A549 treated with CORT108297 at 1 μM for 4 hours (cell line): ENCODE results near the gene IL23A. TPM values are rescaled to one million over a fixed set of nuclear protein-coding genes. Genes with fewer than 3 reads are reported as not detected.

Experiments
- total RNA-seq: library from RNA; stranded (reverse); fragments of 200-300 nt; extraction: Qiagen RNA extraction; gene quantifications from 5 replicates; pipeline ENCODE4 v1.2.3, GENCODE V29; 2022

IL23A gene, protein sequence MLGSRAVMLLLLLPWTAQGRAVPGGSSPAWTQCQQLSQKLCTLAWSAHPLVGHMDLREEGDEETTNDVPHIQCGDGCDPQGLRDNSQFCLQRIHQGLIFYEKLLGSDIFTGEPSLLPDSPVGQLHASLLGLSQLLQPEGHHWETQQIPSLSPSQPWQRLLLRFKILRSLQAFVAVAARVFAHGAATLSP
- 0.35 to 1.0 TPM (median 0.57 TPM) in 5 replicates for total RNA-seq

DNA sequence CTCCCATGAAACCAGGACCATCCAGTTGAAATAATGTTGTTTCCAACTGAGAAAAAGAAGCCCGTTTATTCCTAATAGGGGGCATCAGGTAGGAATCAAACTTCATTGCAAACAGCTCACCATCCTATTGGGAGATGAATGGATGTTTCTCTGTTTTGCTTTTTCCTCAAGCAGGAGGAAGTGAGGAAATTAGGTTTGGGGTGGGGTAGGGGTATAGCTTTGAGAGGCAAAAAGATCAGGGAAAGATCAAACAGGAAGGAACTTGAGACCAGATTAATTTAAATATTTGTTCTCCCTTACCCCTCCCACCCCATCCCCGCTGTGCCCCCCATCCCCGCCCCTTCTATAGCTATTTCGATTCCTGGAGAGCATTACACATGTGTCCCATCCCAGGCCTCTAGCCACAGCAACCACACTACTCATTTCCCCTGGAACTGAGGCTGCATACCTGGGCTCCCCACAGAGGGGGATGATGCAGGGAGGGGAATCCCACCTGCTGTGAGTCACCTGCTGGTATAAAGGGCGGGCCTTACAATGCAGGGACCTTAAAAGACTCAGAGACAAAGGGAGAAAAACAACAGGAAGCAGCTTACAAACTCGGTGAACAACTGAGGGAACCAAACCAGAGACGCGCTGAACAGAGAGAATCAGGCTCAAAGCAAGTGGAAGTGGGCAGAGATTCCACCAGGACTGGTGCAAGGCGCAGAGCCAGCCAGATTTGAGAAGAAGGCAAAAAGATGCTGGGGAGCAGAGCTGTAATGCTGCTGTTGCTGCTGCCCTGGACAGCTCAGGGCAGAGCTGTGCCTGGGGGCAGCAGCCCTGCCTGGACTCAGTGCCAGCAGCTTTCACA lies at the start of gene IL23A:
IL23A (plus strand) TSS at position 577 of the 850 bp plus-strand sequence; CDS start at position 738, 161 bp downstream.

DNA sequence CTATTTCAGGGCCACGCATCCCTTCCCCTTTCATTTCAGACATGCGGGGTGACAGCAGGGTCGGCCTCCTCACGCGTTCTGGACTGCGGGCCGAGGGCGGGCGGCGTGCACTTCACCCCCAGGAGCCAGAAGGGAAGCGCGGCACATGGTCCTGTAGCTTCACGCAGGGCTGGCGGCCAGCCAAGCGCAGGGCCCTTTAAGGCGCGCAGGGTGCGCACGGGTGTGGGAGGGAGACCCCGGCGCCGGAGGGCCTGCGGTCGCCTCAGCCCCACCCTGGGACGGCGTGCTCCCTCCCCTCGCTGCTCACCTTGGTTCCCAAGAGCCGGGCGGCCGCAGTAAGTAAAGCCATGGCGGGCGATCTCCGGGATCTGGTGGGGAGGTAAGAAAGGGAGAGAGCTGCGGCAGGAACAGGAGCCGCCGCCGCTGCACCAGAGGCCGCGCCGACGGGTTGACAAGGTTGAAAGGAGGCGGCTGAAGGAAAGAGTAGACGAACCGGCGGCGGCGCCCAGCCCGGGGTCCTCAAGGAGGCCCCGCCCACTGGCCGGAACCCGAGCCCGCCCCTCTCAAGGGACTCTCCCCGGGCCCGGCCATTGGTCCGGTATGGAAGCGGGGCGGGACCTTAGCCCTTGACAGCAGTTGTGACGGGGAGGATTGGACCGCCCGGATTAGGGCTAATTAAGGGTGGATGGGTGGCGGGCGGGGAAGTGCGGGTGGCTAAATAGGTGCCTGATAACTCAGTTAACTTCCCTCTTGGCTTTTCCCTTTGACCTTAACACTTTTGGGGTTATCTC lies 38.6 kb upstream of the IL23A start, which contains the start of gene CS:
CS (minus strand) TSS at position 478 of the 791 bp plus-strand sequence; CDS start at position 349, 129 bp downstream.

DNA sequence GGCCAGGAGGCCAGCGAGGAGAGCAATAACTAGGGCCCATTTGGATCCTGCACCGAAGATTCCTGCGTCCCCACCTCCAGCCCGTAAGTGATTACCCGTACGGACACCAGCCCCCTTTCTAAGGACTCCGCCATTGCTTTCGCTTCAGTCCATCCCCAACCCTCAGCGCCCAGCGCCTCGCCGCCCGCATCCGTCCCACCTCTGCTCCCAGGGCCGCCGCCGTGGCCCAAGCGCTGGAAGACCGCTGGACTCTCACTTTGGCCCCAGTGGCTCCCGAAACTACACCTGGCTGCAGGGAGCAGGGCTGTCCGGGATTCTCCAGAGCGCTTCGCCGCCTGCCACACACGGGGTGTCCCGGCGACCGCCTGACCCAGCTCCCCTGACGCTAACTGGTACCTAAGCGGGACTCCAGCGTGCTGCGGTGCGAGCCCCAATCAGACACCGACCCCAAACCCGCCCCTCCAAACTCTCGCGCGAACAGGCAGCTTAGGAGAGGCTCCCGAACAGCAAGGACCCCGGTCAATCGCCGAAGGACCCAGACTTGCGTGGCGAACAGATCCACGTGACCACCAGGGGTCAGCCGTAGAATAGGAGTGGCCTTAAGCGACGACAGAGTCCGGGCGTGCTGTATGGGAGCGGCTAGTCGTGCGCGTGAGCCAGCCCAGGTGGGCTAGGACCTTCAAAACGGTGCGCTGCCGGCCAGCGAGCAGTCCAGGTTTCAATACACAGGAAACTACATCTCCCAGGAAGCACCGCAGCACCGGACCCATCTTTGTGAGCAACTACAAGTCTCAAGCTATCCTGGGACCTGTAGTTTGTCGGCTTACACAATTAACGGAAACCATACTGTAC lies 22.8 kb upstream of the IL23A start, which contains the start of gene CNPY2:
CNPY2 (minus strand) TSS at position 367 of the 852 bp plus-strand sequence. CDS start 771 bp downstream, outside the sequence.

DNA sequence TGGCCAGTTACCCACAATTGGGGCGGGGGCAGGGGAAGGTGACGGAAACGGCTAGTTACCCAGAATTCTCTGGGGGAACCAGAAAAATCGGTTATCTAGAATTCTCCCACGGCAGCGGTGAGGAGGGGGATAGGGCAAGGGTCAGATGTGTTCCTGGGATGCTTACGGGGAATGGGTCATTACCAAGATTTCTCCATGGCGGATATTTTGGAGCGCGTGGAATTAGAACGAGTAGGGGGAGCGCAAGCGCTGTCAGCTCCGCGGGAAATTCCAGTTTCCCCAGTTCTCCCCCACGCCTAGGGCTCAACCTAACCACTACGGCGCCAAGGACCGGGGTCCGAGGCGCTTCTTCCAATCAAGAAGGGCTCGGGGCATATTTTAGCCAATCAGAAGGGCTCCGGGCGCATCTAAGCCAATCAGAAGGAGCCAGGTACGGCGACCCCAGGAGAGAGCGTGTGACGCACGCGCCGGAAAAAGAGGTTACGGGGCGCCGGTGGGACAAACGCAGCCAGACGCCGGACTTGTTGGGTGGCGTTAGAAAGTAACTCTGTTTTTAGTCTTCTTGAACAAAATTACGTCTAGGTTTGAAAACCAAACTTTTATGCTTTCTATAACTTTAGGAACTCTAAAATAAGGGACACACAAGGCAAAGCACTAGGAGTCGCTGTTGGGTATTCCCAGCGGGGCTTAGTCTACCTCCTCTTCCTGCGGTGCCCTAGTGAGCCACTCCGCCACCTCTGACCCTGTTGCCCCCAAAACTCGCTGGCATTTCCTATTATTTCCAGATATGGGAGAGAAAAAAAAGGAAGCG lies 4.8 kb upstream of the IL23A start, which contains the start of gene PAN2:
PAN2 (minus strand) TSS at position 322 of the 811 bp plus-strand sequence. CDS start 906 bp downstream, outside the sequence.

DNA sequence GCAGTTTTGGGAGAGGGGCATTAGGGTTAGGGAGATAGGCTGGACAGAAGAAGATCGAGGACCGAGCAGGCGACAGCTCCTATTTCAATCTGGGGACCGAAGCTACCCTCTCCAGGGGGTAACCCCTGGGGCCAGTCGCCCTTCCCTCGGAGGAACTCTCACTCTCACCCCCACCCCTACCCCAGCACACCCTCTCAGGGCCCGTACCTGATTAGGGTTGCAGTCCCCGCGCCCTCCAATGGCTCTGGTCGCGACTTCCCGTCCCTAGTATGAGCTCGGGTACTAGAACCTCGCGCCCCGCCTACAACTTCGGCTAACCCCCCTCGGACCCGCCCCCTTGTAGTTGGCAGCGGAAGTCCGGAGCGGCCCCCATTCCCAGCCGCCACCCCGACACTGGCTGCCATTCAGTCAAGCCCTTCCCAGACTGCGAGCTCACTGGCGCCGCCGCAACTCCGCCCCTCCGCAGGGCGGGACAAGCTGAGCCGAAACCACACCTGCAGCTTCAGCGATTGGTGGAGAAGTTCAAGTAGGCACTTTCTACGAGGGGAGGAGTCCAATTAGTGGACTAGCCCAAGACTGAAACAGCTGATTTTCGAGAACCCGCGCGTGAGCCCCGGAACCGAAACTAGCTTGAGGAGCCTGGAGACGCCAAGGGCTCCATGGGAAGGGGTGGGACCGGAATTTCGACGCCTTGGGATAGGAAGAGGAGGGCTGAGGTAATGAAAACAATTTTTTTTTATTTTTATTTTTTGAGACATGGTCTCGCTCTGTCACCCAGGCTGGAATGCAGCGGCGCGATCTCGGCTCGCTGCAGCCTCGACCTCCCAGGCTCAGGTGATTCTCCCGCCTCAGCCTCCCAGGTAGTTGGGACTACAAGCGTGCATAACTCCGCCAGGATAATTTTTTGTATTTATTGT lies 21.4 kb downstream of the IL23A start, which contains the start of gene STAT2:
STAT2 (minus strand) TSS at position 257 of the 917 bp plus-strand sequence. CDS start 3,536 bp downstream, outside the sequence.

DNA sequence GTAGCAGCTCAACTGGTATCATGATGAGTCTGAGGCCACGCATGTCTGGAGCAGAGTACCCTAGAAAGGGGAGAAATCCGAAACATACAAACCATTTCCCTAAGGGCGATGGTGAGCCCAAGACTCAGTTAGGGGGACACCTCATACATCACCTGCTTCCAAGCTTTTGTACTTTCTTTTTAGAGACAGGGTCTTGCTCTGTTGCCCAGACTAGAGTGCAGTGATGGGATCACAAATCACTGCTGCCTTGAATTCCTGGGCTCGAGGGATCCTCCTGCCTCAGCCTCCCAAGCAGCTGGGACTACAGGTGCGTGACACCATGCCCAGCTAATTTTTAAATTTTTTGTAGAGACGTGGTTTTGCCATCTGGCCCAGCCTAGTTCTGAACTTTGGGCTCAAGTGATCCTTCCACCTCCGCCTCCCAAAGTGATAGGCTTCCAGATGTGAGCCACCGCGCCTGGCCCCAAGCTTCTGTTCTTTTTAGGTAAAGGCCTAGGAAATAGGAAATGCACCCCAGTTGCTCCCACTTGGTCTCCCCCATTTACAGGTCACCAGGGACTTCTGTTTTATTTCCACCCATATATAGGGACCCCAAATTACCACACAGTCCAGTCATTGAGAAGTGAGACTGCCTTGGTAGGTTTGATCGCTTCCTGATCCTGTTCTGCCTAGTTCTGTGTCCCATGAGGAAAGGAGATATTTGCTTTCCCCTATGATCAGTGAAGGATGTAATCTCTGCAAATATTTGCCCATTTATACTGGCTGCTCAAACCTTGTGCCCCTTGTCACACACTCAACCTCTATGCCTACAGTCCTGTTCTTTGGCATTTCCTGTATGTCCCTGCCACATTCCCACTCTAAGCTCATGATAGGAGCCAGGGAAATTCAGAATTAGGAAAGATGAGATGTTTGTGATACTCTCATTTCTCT lies 23.7 kb downstream of the IL23A start, which contains the start of gene APOF:
APOF (minus strand) TSS at position 728 of the 930 bp plus-strand sequence; CDS start at position 616, 112 bp downstream.

Other genes starting within 250 kb of the IL23A start
- gene PA2G4, start 234.3 kb upstream of the IL23A start, total RNA-seq: 281 to 362 TPM (median 303 TPM) in 5 replicates
- gene RPL41, start 222.3 kb upstream of the IL23A start, total RNA-seq: 4,645 to 5,946 TPM (median 5,878 TPM) in 5 replicates
- 2.2 to 3.5 TPM (median 3.0 TPM) in 5 replicates for gene ZC3H10, start 220.6 kb upstream of the IL23A start, total RNA-seq
- gene ESYT1, start 210.6 kb upstream of the IL23A start, total RNA-seq: 61.9 to 73.2 TPM (median 68.2 TPM) in 5 replicates
- gene MYL6B, start 186.3 kb upstream of the IL23A start, total RNA-seq: 70.7 to 88.4 TPM (median 84.6 TPM) in 5 replicates
- 2,099 to 2,877 TPM (median 2,163 TPM) in 5 replicates for gene MYL6, start 180.5 kb upstream of the IL23A start, total RNA-seq
- 29.0 to 40.5 TPM (median 39.1 TPM) in 5 replicates for gene SMARCC2, start 149.4 kb upstream of the IL23A start, total RNA-seq
- gene RNF41, start 117.0 kb upstream of the IL23A start, total RNA-seq: 19.2 to 26.8 TPM (median 25.5 TPM) in 5 replicates
- 55.2 to 63.7 TPM (median 60.3 TPM) in 5 replicates for gene NABP2, start 114.5 kb upstream of the IL23A start, total RNA-seq
- 0.09 TPM in 2 of 5 replicates, not detected in the others for gene SLC39A5, start 108.8 kb upstream of the IL23A start, total RNA-seq
- gene ANKRD52, start 80.5 kb upstream of the IL23A start, total RNA-seq: 36.1 to 51.0 TPM (median 50.0 TPM) in 5 replicates
- gene COQ10A, start 71.9 kb upstream of the IL23A start, total RNA-seq: 16.9 to 19.6 TPM (median 18.6 TPM) in 5 replicates
- gene CS, start 38.6 kb upstream of the IL23A start, total RNA-seq: 143 to 171 TPM (median 150 TPM) in 5 replicates
- gene CNPY2, start 22.9 kb upstream of the IL23A start, total RNA-seq: 120 to 150 TPM (median 144 TPM) in 5 replicates
- gene PAN2, start 4.9 kb upstream of the IL23A start, total RNA-seq: 16.2 to 19.1 TPM (median 17.9 TPM) in 5 replicates
- 11.8 to 15.2 TPM (median 12.7 TPM) in 5 replicates for gene STAT2, start 21.2 kb downstream of the IL23A start, total RNA-seq
- not detected in 5 replicates for gene APOF, start 24.0 kb downstream of the IL23A start, total RNA-seq
- 33.5 to 41.0 TPM (median 36.6 TPM) in 5 replicates for gene TIMELESS, start 110.5 kb downstream of the IL23A start, total RNA-seq
- 0.12 TPM in 1 of 5 replicates, not detected in the others for gene MIP, start 115.8 kb downstream of the IL23A start, total RNA-seq
- gene SPRYD4, start 129.7 kb downstream of the IL23A start, total RNA-seq: 1.8 to 2.1 TPM (median 2.0 TPM) in 5 replicates
- 0.06 to 0.22 TPM (median 0.12 TPM) in 5 replicates for gene GLS2, start 149.3 kb downstream of the IL23A start, total RNA-seq
- 10.8 to 17.4 TPM (median 13.0 TPM) in 5 replicates for gene RBMS2, start 182.9 kb downstream of the IL23A start, total RNA-seq